ENCODE measurements around the gene HECW1.
"Not testable (repeated sequence)": the region's sequence is repeated elsewhere in the genome, so short reads cannot be mapped to it uniquely, and the experiment has no call there.

Gene HECW1

DNA sequence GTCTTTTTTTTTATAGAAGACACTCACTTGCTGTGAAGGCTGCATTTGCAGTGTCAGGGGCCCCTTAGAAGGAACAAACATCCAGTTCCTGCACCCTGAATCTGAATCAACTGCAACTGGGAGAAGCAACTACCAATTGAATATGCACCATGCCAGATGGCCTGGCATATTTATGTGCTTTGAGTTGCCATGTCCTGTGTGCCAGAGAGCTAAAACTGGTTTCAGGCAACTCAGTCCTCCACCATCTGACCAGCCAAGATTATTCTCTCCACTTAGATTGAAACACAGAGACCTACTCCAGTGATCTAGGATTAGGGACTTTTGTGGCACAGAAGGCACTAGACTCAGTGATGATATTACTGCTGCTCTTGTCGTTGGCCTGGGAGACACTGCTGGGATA lies 225.4 kb downstream of the HECW1 start:
- Histone ChIP-seq H3K4me1 (ENCODE audit: control insufficient read depth in 1 of 2, insufficient read depth in 1 of 2, low read depth in 1 of 2, low read length in 1 of 2) (no peaks in the 10 kb centered on the region), H3K4me3 (ENCODE audit: low read depth in 1 of 2, low read length in 1 of 2) (no peak overlapping the region), H3K27me3 (peaks cover 19% of the 10 kb centered on the region), H3K9me3 (no peaks in the 10 kb centered on the region), H3K36me3 (no peaks in the 10 kb centered on the region), H3K27ac (no peak overlapping the region)
- TF ChIP-seq CTCF (IDR thresholded peaks at IDR 0.05) = no peak

DNA sequence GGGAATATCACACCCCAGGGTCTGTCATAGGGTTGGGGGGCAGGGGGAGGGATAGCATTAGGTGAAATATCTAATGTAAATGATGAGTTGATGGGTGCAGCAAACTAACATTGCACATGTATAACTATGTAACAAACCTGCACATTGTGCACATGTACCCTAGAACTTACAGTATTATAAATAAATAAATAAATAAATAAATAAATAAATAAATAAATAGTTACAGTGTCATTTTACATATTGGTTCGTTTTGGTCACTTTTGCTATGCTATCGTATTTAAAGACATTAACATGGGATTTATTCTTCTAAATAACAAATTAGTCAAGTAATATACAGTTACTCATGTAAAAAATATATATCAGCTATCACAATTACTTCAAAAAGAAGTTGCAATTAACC lies 228.7 kb downstream of the HECW1 start:
- Histone ChIP-seq H3K4me3 (ENCODE audit: low read depth in 1 of 2, low read length in 1 of 2) (no peak overlapping the region), H3K4me1 (ENCODE audit: control insufficient read depth in 1 of 2, insufficient read depth in 1 of 2, low read depth in 1 of 2, low read length in 1 of 2) (no peaks in the 10 kb centered on the region), H3K36me3 (no peaks in the 10 kb centered on the region), H3K9me3 (no peaks in the 10 kb centered on the region), H3K27ac (no peak overlapping the region), H3K27me3 (peaks cover 19% of the 10 kb centered on the region)
- TF ChIP-seq CTCF (IDR thresholded peaks at IDR 0.05) = no peak

DNA sequence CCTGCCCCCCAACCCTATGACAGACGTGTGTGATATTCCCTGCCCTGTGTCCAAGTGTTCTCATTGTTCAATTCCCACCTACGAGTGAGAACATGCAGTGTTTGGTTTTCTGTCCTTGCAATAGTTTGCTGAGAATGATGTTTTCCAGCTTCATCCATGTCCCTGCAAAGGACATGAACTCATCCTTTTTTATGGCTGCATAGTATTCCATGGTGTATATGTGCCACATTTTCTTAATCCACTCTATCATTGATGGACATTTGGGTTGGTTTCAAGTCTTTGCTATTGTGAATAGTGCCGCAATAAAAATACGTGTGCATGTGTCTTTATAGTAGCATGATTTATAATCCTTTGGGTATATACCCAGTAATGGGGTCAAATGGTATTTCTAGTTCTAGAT lies 231.0 kb downstream of the HECW1 start:
- not testable (repeated sequence) for H3K27ac ChIP-seq; H3K36me3 ChIP-seq; H3K9me3 ChIP-seq; H3K4me3 ChIP-seq (ENCODE audit: low read depth in 1 of 2, low read length in 1 of 2); H3K4me1 ChIP-seq (ENCODE audit: control insufficient read depth in 1 of 2, insufficient read depth in 1 of 2, low read depth in 1 of 2, low read length in 1 of 2)
- peaks cover 12% of the 10 kb centered on the region for H3K27me3 ChIP-seq

DNA sequence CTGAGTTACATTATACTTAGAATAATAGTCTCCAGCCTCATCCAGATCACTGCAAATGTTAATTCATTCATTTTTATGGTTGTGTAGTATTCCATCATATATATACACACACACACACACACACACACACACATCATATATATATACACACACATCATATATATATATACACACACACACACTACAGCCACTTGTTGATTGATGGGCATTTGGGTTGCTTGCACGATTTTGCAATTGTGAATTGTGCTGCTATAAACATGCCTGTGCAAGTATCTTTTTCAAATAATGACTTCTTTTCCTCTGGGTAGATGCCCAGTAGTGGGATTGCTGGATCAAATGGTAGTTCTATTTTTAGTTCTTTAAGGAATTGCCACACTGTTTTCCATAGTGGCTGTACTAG lies 233.2 kb downstream of the HECW1 start:
- not testable (repeated sequence) for H3K27me3 ChIP-seq; H3K27ac ChIP-seq; H3K9me3 ChIP-seq; H3K4me3 ChIP-seq (ENCODE audit: low read depth in 1 of 2, low read length in 1 of 2); H3K36me3 ChIP-seq; H3K4me1 ChIP-seq (ENCODE audit: control insufficient read depth in 1 of 2, insufficient read depth in 1 of 2, low read depth in 1 of 2, low read length in 1 of 2)

GRCh38 chr7:43351683-43352082 lies 239.2 kb downstream of the HECW1 start:
- H3K27me3 ChIP-seq = no peaks in the 10 kb centered on the region
- no peaks in the 10 kb centered on the region for H3K9me3 ChIP-seq
- no peak overlapping the region for H3K4me3 ChIP-seq (ENCODE audit: low read depth in 1 of 2, low read length in 1 of 2)
- no peaks in the 10 kb centered on the region for H3K4me1 ChIP-seq (ENCODE audit: control insufficient read depth in 1 of 2, insufficient read depth in 1 of 2, low read depth in 1 of 2, low read length in 1 of 2)
- no peak overlapping the region for H3K27ac ChIP-seq
- H3K36me3 ChIP-seq = no peaks in the 10 kb centered on the region
- no peak for TF ChIP-seq CTCF (IDR thresholded peaks at IDR 0.05)

GRCh38 chr7:43353902-43354301 lies 241.5 kb downstream of the HECW1 start:
- Histone ChIP-seq H3K27ac (no peak overlapping the region), H3K27me3 (no peaks in the 10 kb centered on the region), H3K4me3 (ENCODE audit: low read depth in 1 of 2, low read length in 1 of 2) (no peak overlapping the region), H3K9me3 (no peaks in the 10 kb centered on the region), H3K36me3 (no peaks in the 10 kb centered on the region), H3K4me1 (ENCODE audit: control insufficient read depth in 1 of 2, insufficient read depth in 1 of 2, low read depth in 1 of 2, low read length in 1 of 2) (no peaks in the 10 kb centered on the region)
- no peak for TF ChIP-seq CTCF (IDR thresholded peaks at IDR 0.05)

DNA sequence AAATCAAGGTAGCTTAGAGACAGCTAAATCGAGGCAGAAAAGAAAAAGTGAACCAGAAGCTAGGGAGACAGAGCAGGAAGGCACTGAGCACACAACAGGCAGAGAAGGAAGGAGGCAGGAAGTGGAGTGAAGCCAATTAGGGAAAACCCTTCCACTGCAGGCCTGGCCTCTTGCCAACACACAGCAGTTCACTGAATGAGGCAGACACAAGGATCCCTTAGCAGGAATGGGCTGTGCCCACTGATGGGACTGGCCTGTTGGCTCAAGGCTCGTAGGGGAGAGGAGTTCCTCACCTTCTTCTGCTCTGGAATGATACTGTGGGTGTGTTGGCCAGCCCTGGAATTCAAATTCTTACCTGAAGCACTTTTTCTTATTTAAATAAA lies 250.2 kb downstream of the HECW1 start:
- H3K36me3 ChIP-seq = no peaks in the 10 kb centered on the region
- H3K4me3 ChIP-seq (ENCODE audit: low read depth in 1 of 2, low read length in 1 of 2) = no peak overlapping the region
- H3K27ac ChIP-seq = no peak overlapping the region
- TF ChIP-seq CTCF (IDR thresholded peaks at IDR 0.05) = no peak
- H3K9me3 ChIP-seq = no peaks in the 10 kb centered on the region
- no peaks in the 10 kb centered on the region for H3K4me1 ChIP-seq (ENCODE audit: control insufficient read depth in 1 of 2, insufficient read depth in 1 of 2, low read depth in 1 of 2, low read length in 1 of 2)
- no peaks in the 10 kb centered on the region for H3K27me3 ChIP-seq
